NCI-H2171 (cell line): Measurements from ENCODE around the gene BCL2.
"Not testable (repeated sequence)": the region's sequence is repeated elsewhere in the genome, so short reads cannot be mapped to it uniquely, and the experiment has no call there.

Source experiments
- DNase-seq: peaks from one replicate; lab custom pipeline; 2025; lab: John Stamatoyannopoulos, UW

BCL2 gene

DNA sequence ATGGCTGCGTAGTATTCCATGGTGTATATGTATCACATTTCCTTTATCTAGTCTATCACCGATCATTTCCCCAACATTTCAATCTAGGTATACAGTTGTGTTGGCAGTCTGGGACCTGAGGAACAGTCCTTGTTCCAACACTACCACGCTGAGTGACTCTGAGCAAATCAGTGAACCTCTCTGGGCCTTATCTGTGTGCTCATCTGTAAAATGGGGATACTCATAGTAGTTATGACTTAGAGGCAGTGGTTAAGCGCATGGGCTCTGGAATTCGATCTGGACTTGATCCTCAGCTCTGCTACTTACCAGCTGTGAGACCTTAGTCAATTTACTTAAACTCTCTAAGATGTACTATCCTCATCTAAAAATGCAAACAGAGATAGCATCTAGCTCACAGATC, 85.1 kb downstream of the BCL2 start:
- DNase-seq = no peak

DNA sequence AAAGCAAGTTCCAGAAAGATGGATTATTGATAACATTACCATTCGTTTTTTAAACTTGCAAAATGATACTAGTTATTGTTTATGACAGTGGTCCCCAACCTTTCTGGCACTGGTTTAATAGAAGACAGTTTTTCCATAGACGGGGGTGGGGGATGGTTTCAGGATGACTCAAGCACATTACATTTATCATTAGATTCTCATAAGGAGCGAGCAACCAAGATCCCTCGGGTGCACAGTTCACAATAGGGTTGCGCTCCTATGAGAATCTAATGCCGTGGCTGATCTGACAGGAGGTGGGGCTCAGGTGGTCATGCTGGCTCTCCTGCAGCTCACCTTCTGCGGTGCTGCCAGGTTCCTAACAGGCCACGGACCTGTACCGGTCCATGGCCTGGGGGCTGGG, 86.2 kb downstream of the BCL2 start:
- DNase-seq = no peak

DNA sequence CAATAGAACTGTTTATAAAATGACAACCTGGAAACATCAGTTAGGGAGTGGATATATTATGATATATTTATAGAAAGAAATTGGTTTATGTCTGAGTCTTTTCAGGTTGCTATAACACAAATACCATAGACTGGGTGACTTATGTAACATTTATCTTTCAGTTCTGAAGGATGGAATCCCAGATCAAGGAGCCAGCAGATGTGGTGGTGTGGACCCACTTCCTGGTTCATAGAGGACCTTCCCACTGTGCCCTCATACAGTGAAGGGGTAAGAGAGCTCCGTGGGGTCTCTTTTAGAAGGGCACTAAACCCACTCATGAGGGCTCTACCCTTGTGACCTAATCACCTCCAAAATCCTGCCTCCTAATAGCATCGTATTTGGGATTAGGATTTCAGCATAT, 86.7 kb downstream of the BCL2 start:
- DNase-seq = no peak

DNA sequence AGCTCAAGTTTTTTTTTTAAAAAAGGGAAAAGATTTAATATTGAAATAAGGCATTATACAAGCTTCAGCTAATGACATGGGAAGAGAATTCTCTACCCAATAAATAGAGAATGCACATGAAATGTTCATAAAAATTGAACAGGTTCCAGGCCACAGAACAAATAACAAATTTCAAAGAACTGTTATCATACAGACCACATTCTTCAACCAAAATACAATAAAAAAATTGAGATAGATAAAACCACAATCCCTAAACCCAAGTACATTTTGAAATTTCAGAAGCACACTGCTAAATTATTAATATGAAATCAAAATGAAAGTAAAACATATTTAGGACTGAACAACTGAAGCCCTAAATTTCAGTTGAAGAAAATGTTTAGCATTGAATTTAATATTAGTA, 89.6 kb downstream of the BCL2 start:
- no peak for DNase-seq

DNA sequence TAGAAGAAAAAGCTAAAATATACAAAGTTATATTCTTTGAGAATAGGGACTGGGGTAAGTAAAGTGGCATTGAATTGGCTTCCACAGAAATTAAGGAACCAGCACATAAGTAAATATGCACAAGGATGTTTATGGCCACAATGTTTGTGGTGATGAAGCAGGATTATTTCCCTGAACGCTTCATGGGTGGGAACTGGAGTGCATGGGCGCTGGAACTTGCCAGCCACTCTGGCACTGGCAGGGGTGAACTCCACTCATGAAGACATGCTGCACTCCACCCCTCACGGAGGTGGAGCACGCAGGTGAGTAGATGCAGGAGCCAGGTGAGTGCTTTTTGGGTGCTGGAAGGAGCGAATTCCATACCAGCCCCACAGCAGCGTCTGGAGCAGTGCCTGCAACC, 94.1 kb downstream of the BCL2 start:
- DNase-seq = no peak

DNA sequence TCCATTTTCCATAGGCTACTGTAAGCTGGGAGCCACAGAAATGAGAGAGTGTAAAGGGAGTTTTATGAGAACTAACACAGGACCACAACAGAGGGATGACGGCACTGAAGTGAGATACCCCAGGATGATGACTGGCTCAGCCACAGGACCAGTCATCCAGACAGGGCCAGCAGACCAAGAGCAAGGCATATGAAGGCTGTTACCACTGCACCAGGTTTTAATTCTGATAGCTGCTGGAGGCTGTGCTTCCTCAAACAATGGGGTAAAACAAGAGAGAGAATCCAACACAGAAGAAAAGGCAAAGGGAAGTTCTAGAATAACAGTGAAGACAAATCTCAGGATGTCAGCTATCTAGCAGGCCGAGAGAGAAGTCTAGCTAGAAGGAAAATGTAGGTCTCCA, 94.9 kb downstream of the BCL2 start:
- no peak for DNase-seq

DNA sequence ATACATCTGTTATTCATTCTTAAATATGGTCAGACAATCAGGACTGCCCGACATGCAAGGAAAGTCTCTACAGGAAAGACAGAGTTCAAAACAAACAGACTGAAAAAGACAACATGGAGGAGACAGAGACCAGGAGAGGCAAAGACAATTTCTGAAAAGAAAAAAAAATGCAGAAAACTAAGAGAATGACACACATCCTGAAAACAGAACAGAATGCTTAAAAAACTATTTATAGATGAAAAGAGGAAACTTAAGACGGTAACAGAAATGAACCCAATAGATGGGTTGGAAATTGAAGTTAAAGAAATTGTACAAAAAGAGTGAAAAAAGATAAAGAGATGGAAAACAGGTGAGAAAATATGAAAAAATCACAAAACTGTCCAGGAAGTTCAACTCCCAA, 95.7 kb downstream of the BCL2 start:
- no peak for DNase-seq

DNA sequence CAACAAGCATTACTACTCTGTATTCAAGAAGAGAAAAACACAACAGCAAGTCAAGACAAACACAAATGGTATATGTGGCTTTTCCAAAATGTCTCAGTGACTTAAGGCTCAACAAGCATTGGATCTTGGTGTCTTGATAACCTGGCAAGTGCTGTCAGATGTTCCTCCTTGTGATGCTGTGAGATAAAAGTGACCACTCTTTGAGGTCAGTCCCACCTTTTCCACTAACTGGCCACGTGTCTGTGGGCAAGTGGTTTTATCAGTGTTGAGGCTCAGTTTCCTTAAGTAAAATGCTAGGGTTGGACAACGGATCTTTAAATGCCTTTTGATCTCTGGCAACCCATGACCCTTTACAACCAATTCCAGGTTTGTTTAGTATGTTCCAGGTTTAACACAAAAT, 98.7 kb downstream of the BCL2 start:
- DNase-seq = no peak

DNA sequence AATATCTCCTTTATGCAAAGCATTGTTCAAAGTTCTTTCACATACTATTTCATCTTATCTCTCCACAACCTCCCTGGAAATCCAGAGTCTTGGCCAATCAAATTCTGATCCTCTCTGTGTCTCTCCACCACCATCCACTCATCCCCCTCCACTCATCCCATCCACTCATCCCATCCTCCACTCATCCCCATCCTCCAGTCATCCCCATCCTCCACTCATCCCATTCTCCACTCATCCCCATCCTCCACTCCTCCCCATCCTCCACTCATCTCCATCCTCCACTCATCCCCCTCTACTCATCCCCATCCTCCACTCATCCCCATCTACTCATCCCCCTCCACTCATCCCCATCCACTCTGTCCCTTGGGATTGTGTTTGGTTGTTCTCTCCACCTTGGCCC, 101.1 kb downstream of the BCL2 start:
- no peak for DNase-seq

DNA sequence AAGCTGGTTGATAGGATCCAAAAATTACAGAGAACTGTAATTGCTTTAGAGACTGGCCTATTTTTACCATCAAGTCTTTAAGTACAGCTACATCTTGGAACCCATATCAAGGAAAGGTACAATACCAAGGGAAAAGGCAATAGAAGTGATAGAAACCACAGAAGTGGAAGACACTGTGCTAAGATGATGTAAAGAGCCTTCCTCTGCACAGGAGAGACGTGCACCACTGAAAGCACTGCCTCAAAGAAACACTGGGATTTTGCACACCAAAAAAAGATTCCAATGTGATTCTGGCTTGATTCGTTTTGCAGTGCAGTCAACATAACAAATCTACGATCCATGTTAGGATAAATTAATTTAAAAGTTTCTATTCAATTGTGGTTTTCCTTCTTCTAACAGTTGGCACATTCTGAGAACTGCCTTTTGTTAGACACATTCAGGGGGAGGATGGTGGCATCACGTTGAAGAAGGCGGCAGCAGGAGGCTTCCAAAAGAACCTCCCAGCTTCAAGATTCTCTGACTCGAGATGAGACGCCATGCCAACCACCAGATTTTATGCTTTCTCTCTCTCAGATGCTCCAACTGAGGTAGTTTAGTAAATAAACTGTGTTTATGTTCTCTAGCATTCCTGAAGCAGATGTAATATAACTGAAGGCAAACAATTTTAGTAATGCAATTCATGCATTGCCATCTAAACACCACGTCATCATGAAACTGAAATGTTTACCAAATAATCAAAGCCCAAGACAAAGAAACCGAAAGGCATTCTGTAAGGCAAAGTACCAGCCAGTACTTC, 102.9 kb downstream of the BCL2 start:
- no peak for DNase-seq

DNA sequence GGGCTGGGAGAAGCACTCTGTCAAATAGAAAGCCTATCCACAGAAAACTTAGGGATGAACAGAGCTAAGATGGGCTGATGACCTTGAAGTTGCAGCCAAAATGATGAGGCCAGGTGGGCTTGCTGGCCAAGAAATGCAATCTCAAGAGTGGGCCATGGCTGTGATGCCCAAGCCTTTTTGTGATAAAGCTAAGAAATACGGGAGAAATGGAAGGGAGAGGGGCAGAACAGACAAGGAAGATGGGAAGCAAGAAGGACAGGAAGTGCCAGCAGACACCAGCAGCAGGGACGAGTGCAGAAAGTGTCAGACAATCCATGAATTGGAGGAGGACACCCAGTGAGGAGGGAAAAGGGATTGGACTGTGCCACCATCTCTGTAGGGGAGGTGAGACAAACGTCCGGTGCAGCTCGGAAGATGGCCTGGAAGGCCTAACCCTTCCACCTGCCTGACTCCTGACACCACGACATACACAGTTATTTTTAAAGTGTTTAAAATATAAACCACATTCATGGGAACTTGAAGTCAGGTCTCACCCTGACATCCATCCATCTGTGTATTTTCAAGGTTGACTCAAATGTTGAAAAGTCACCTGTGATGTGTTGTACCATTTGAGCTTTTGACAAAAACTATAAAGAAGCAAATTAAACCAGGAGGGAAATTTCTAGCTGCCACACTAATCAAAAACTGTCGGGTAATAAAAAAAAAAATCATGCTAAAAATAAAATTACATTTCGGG, 105.5 kb downstream of the BCL2 start:
- no peak for DNase-seq

DNA sequence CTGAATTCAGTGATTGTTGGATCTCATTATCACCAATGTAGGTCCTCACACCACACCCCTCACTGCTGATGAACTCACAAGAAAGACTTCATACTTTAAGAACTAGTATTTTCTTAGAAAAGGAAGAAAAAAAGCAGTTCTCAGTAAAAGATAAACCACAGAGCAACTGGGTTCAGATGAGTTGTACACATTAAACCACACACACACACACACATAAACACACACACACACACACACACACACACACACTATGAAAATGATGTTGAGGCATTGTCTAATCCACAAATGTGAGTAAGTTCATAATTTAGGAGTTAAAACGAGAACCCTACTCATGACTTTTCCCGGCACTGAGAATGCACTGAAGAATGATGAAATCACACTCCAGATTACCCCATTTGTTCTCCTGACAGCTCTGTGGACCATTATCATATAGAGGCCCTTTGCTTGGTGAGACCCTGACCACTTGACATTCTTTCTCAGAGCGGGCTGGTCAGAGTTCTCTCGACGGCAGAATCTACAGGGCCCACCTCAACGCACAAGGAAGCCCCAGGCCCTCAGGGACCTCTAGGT, 106.2 kb downstream of the BCL2 start:
- DNase-seq = no peak

DNA sequence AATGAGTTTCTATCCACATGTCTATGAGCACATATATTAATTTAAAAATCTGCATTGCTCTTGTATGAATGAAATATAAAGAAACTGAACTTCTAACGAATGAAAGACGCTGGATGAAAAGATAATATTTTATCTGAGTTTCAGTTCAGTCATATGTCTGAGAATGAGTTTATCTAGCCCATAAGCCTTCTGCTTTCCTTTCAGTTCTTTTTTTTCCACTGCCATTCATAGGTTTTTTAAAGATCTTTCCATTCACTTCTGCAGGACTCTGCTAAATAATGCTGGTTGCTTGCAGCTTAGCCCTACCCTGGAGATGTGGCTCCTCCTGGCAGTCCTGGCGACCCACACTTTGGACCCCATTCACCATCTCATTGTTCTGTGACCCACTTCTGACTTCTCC, 109.0 kb downstream of the BCL2 start:
- no peak for DNase-seq

DNA sequence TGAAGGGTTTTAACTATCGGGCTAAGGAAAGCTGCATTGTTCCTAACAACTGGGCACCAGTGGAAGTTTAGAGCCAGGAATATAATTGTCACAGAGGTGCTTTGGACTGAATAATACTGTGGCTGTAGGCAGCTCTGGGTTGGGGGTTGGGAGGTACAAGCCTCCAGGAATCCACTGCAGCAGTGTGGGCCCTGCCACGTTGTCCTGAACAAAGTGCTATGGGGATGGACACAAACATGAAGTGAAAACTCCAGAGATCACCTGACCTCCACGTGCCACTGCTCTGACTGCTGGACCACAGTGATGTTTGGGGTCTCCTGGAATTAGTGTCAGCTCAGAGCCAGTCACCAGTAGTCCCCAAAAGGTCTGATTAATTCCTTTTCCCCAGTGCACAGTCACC, 110.9 kb downstream of the BCL2 start:
- no peak for DNase-seq

DNA sequence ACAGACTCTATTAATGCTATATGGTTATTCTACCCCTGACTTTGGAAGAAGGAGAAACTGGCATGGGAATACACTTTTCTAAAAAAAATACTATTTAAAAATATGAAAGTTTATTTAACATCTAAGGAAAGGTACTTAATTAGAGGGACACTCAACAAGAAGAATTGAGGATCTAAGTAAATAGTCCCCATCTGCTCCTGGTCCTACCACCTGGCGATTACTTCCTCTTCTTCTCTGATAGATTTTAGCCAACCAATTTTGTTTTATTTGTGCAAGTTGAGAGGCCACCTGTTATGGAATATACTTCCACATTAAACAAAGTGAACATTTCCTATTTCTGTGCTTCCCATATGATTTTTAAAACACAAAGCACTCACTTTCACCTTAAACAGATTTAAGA, 111.7 kb downstream of the BCL2 start:
- DNase-seq = no peak

DNA sequence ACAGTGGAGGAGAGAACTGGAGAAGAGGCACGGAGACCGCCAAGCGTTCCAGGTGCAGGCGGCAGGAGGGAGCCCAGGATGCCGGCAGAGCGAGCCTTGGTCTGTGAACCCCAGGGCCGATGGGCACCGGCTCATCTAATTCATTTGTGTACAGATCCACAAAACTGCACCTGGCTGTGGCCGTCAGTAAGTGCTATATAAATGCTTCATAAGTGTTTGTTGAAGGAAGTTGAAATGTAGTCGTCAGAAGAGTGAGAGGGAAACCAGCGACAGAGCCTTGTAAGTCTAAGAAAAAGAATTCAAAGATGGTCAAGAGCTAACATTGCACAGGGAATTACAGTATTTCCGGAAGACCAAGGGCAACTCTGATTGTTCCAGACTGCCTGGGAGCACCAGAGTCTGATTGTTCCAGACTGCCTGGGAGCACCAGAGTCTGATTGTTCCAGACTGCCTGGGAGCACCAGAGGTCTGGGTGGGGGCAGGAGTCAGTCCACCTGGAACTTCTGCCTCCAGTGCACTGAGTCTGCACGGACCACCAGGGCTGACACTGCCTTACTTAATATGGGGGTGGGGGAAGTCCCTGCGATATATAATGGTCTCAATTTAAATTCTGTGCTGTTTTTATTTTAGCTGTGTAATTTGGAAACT, 112.3 kb downstream of the BCL2 start:
- no peak for DNase-seq

DNA sequence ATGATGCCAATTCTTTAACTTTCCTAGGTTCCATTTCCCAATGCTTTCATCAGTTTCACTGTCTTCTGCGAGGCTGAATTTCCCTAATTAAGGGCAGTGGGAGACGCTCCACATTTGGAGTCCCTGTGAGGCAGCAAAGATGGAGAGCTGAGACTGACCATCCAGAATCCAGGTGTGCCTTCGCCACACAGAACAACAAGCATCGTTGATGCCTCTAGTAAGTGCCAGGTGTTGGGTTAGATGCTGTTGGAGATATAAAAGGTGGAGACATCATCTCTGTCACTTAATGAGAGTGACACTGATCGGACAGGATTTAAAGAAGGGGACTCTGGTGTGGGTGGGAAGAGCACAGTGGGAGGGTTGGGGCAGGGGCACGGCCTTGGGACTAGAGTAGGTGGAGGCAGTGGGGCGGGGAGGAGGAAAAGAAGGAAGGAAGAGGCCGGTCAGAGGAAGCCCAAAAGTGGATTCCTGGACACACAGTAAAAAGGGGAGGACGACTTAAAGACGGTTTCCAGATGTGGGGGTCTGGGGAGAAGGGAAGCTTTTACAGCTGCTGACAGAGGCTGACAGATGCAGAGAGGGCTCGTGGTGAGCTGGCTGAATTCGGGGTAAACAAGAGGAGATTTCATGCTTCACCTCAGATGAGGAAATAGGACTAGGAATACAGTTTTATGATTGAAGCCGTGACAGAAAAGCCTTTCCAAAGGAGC, 113.0 kb downstream of the BCL2 start:
- no peak for DNase-seq

DNA sequence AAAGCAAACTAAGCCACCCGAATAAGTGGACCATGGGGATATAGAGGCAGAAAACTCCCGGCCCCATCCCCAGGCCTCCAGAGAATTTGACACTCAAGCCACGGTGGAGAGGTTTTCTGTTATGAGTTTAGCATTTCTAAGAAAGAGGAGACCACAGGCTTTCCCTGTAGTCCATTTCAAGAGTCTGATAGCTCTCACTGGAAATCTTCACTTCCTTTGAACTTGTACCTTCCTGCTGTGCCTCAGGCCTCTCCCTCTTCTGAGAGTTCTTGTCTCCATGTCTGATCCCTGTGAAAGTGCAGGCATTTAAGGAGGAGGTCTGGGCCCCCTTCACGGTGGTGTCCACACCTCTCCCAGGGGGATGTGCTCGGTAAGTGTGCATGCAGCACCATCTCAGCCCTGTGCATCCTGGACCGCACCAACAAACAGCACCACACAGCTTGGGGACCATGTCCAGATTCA, 113.7 kb downstream of the BCL2 start:
- DNase-seq = no peak

DNA sequence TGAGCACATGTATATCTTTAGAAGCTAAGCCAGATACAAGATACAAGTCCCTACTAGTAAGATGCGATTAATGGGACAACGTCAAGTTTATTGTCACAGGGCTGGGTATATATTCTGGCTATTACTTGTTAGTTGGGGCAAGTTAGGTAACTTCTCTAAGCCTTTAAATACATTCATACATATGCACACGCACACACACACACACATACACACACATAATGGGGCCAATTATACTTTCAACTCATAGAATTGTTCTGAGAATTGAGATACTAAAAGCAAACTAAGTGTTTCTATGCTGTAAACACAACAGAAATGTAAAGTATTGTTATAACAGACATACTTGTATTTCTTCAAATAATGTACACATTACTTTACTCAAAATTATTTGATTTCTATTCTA, 116.1 kb downstream of the BCL2 start:
- DNase-seq = no peak

DNA sequence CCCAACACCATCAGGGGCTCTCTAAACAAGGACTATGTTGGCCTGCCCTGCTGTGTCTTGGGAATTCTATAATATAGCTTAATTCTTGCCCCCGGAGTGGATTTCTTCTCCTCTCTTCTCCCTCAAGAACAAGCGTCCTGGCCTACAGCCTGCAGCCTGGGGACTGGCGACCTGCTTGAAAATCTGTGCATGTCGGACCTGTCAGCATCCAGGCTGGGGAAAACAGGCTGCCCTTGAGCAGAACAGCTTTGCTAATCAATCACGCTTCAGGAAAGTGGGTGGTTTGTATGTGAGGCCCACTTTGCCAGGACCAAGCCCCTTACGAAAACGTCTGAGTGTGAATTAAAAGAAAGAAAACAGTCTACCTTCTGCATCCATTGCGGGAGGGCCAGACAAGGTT, 116.7 kb downstream of the BCL2 start:
- no peak for DNase-seq

DNA sequence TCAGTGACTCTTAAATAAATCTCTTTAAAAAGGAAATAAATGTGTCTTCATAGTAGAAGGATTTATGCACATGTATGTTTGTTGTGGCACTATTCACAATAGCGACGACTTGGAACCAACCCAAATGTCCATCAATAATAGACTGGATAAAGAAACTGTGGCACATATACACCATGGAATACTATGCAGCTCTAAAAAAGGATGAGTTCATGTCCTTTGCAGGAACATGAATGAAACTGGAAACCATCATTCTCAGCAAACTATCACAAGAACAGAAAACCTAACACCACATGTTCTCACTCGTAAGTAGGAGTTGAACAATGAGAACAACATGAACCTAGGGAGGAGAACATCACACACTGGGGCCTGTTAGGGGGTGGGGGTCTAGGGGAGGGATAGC, 118.1 kb downstream of the BCL2 start:
- not testable (repeated sequence) for DNase-seq

DNA sequence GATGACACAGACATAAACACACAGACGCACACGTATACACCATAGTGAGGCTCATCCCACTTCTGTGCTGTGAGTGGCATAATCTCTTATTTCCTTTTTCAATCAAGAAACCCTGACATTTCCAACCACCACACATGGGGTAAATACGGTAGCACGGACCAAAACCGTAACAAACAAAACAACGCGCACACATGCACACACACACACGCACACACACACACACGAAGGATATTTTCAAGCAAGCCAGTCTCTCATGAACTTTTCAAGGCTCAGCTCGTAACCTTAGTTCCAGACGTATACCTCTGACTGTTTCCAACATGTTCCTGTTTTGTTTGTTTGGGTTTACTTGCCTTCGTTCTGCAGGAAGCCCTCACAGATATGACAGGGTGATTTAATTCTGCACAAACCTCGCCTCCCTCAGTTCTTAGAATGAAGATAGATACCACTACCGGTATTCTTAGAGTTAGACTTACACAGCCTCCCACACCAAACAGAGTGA, 119.8 kb downstream of the BCL2 start:
- DNase-seq = no peak
